HG03135 (cell line): Measurements from ENCODE around the gene ZNF436.
"Not testable (repeated sequence)": the region's sequence is repeated elsewhere in the genome, so short reads cannot be mapped to it uniquely, and the experiment has no call there.

Experiments
- ATAC-seq: cut with Tn5 transposase; IDR thresholded peaks from one replicate; pipeline ENCODE4 v1.9.1; 2021; ENCODE audit warnings: mild to moderate bottlenecking, moderate library complexity; ENCODE audit not compliant: unreplicated experiment

ZNF436 gene

GRCh38 chr1:23330846-23331245 is 38.8 kb downstream of the ZNF436 start:
- ATAC-seq = no peak

GRCh38 chr1:23325393-23325792 is 44.2 kb downstream of the ZNF436 start:
- ATAC-seq = no peak

- ATAC-seq = no peak
These were observed 46.9 kb downstream of the ZNF436 start for GRCh38 chr1:23322770-23323169.

GRCh38 chr1:23310280-23310679 is 59.4 kb downstream of the ZNF436 start:
- not testable (repeated sequence) for ATAC-seq
